Measurements from ENCODE around the gene CHMP6.

Gene CHMP6

GRCh38 chr17:80991645-80992076 is at the start of gene CHMP6:
CHMP6 (plus strand) TSS chr17:80991841; CDS start chr17:80991919, 78 bp downstream.
- peak; percentile 65 for DNase-seq

GRCh38 chr17:80942423-80943345 is 49.0 kb upstream of the CHMP6 start:
- no peak for DNase-seq

- no peak for DNase-seq
Measured at GRCh38 chr17:80943346-80944145, 48.1 kb upstream of the CHMP6 start.

- no peak for DNase-seq
Measured at GRCh38 chr17:80944326-80944725, 47.3 kb upstream of the CHMP6 start.

- DNase-seq: no peak
Measured at GRCh38 chr17:80945736-80946135, 45.9 kb upstream of the CHMP6 start.

GRCh38 chr17:80946449-80946848 is 45.2 kb upstream of the CHMP6 start:
- no peak for DNase-seq

- no peak for DNase-seq
Measured at GRCh38 chr17:80947200-80947940, 44.3 kb upstream of the CHMP6 start.

- no peak for DNase-seq
Measured at GRCh38 chr17:80948019-80948975, 43.3 kb upstream of the CHMP6 start.

- DNase-seq: no peak
Measured at GRCh38 chr17:80948976-80949450, 42.6 kb upstream of the CHMP6 start.

GRCh38 chr17:80949451-80950421 is 41.9 kb upstream of the CHMP6 start:
- DNase-seq: no peak

- DNase-seq: no peak
Measured at GRCh38 chr17:80950466-80951120, 41.0 kb upstream of the CHMP6 start.

- DNase-seq: no peak
Measured at GRCh38 chr17:80951121-80952090, 40.2 kb upstream of the CHMP6 start.

GRCh38 chr17:80952291-80952690 is 39.4 kb upstream of the CHMP6 start:
- no peak for DNase-seq

- DNase-seq: no peak
Measured at GRCh38 chr17:80953471-80954315, 37.9 kb upstream of the CHMP6 start.

- no peak for DNase-seq
Measured at GRCh38 chr17:80955078-80955477, 36.6 kb upstream of the CHMP6 start.

- no peak for DNase-seq
Measured at GRCh38 chr17:80955671-80956280, 35.9 kb upstream of the CHMP6 start.

All from stimulated activated CD4-positive, alpha-beta T cell treated with anti-CD3 and anti-CD28 coated beads, Interleukin-1b, Interleukin-23, amount 100 ng/mL, for 48 hours (primary cell).